Activated CD8-positive, alpha-beta T cell treated with anti-CD3 and anti-CD28 coated beads, Interleukin-2, amount 10 ng/mL, durations not matched to agents 7 days and 5 days (primary cell): ENCODE measurements around the gene MOCS2. TPM values are rescaled to one million over a fixed set of nuclear protein-coding genes. Genes with fewer than 3 reads are reported as not detected.
"Not testable (repeated sequence)": the region's sequence is repeated elsewhere in the genome, so short reads cannot be mapped to it uniquely, and the experiment has no call there.

Experiments used
- ATAC-seq: fragments of 150-1000 bp; cut with Tn5 transposase; one replicate; pipeline ENCODE4 v1.10.0; 2021; ENCODE audit warnings: moderate library complexity
- CTCF ChIA-PET: fragments of 350-600 bp; sonication (Branson Sonifier 250); formaldehyde crosslinking; loops from one replicate; lab custom pipeline; 2021; ENCODE audit warnings: antibody characterized with exemption; lab: Charles Lee
- POLR2A ChIA-PET: fragments of 350-600 bp; sonication (Branson Sonifier 250); formaldehyde crosslinking; loops from one replicate; lab custom pipeline; 2021; ENCODE audit warnings: antibody characterized with exemption; lab: Charles Lee
- DNase-seq: peaks from one replicate; pipeline ENCODE4 v3.0.0-alpha.2; 2020
- H3K27ac Mint-ChIP-seq: one replicate; pipeline ENCODE4 v1.8.0; 2021; ENCODE audit warnings: mild to moderate bottlenecking, mixed read lengths
- H3K27me3 Mint-ChIP-seq: one replicate; pipeline ENCODE4 v1.8.0; 2021; ENCODE audit warnings: low read depth, mixed read lengths
- H3K36me3 Mint-ChIP-seq: one replicate; pipeline ENCODE4 v1.8.0; 2021; ENCODE audit warnings: low read depth, mixed read lengths
- H3K4me1 Mint-ChIP-seq: one replicate; pipeline ENCODE4 v1.8.0; 2021; ENCODE audit warnings: low read depth, mixed read lengths
- H3K4me3 Mint-ChIP-seq: one replicate; pipeline ENCODE4 v1.8.0; 2021; ENCODE audit warnings: mild to moderate bottlenecking, mixed read lengths
- H3K9me3 Mint-ChIP-seq: one replicate; pipeline ENCODE4 v1.8.0; 2022; ENCODE audit warnings: mixed read lengths; ENCODE audit not compliant: insufficient read depth
- total RNA-seq, 2 experiments: library from RNA; stranded (reverse); gene quantifications; one replicate each; pipeline ENCODE4 v1.2.3, GENCODE V29; 2021

The MOCS2 gene
- total RNA-seq, 2 experiments from 2014 or later, result 30.7 TPM

DNA sequence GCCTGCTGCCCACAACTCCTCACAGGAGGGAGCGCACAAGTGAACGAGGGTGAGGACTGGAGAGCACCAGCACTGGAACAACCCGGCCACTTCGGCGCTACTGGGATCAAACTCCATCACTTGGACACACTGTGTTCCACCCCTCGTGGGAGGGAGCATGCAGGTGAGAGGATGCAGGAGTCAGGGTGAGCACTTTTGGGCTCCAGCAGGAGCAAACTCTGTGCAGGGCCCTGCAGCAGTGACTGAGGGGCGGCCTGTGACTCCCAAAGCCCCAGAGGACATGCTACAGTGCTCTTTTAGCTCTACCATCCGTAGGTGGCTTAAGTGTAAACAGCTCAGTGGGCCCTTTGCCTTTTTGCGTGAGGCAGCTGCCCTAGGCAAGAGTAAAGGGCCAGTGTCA lies 4.4 kb upstream of the MOCS2 start:
- no peaks in the 10 kb centered on the region for H3K9me3 Mint-ChIP-seq
- no peaks in the 10 kb centered on the region for H3K27me3 Mint-ChIP-seq
- no peak overlapping the region for H3K4me3 Mint-ChIP-seq
- no peak overlapping the region for H3K27ac Mint-ChIP-seq
- H3K36me3 Mint-ChIP-seq, result peaks cover 2% of the 10 kb centered on the region
- DNase-seq (no peak), ATAC-seq (no peak)
- POLR2A ChIA-PET, result no interaction called here
- peaks cover 17% of the 10 kb centered on the region for H3K4me1 Mint-ChIP-seq
- CTCF ChIA-PET, result interaction anchor here (0.9 kb wide), 1 partner anchor 165 kb away, joined by 4 read pairs; no protein-coding TSS in a partner anchor

DNA sequence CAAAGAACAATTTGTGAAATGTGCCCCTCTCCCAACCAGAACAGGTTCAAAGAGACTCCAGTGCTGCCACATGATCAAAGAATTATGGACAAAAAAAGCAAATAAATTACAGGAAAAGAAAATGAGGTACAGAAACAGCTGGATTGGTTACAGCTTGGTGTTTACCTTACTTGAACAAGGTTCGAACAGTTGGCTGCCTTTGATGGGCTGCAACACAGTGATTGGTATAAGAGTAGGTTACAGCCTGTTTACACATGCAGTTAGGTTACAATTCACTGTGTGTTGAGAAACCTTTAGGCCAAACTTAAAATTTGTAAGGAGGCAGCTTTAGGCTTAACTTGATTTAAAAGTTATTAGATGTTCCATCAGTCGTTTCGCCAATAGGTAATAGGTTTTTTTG lies 3.4 kb upstream of the MOCS2 start:
- ChIA-PET POLR2A (no interaction called here), CTCF (interaction anchor here (1.3 kb wide), 1 partner anchor 168 kb away, joined by 3 read pairs; no protein-coding TSS in a partner anchor)
- Mint-ChIP-seq H3K27ac (no peak overlapping the region), H3K4me3 (no peak overlapping the region), H3K4me1 (peaks cover 25% of the 10 kb centered on the region), H3K36me3 (peaks cover 2% of the 10 kb centered on the region), H3K9me3 (no peaks in the 10 kb centered on the region), H3K27me3 (no peaks in the 10 kb centered on the region)
- DNase-seq (no peak), ATAC-seq (no peak)

- ATAC-seq, H3K4me3 Mint-ChIP-seq, H3K27ac Mint-ChIP-seq, H3K36me3 Mint-ChIP-seq, DNase-seq, H3K27me3 Mint-ChIP-seq, H3K9me3 Mint-ChIP-seq, POLR2A ChIA-PET: not testable (repeated sequence)
- CTCF ChIA-PET, result interaction anchor here (1.2 to 1.3 kb wide), 2 partner anchors 11 to 168 kb away, joined by 3 read pairs; no protein-coding TSS in a partner anchor
- peaks cover 30% of the 10 kb centered on the region for H3K4me1 Mint-ChIP-seq
These were observed 2.8 kb upstream of the MOCS2 start for GRCh38 chr5:53112307-53112706.

DNA sequence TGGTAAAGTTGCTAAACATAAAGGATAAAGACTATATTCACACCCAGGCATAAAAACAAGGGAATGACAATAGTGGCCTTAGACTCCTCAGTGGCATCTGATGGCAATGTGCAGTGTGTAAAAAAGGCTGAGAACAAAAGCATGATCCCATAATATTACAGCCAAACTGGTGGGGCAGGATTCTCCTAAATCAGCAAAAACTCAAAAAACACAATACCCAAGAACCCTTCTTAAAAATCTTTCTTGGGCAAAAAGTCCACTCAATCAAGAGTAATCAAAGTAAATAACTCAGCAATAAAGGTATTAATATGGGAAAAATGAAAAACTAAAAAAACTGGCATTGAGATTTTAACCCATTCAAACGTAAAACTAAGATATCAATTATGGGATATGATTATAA lies 1.6 kb upstream of the MOCS2 start:
- ATAC-seq (no peak), DNase-seq (no peak)
- Mint-ChIP-seq H3K4me1 (peaks cover 34% of the 10 kb centered on the region), H3K9me3 (no peaks in the 10 kb centered on the region), H3K27me3 (no peaks in the 10 kb centered on the region), H3K4me3 (no peak overlapping the region), H3K36me3 (peaks cover 15% of the 10 kb centered on the region), H3K27ac (no peak overlapping the region)
- ChIA-PET POLR2A (no interaction called here), CTCF (interaction anchor here (1.9 kb wide), 1 partner anchor 12 kb away, joined by 5 read pairs; no protein-coding TSS in a partner anchor)

- DNase-seq (no peak), ATAC-seq (peak; percentile 13)
- H3K9me3 Mint-ChIP-seq, result no peaks in the 10 kb centered on the region
- H3K27me3 Mint-ChIP-seq, result no peaks in the 10 kb centered on the region
- H3K4me3 Mint-ChIP-seq, result peak overlapping the region; percentile 93
- H3K36me3 Mint-ChIP-seq, result peaks cover 24% of the 10 kb centered on the region
- peak overlapping the region; percentile 87 for H3K27ac Mint-ChIP-seq
- CTCF ChIA-PET, result interaction anchor here (0.8 to 15.9 kb wide), 6 partner anchors 12 to 165 kb away, joined by 3 to 282 read pairs (median 4); no protein-coding TSS in a partner anchor
- H3K4me1 Mint-ChIP-seq, result peaks cover 43% of the 10 kb centered on the region
- POLR2A ChIA-PET, result interaction anchor here (0.7 to 1.4 kb wide), 4 partner anchors 14 to 1125 kb away, joined by 3 read pairs; no protein-coding TSS in a partner anchor
These were observed 599 bp upstream of the MOCS2 start for GRCh38 chr5:53110156-53110555.

DNA sequence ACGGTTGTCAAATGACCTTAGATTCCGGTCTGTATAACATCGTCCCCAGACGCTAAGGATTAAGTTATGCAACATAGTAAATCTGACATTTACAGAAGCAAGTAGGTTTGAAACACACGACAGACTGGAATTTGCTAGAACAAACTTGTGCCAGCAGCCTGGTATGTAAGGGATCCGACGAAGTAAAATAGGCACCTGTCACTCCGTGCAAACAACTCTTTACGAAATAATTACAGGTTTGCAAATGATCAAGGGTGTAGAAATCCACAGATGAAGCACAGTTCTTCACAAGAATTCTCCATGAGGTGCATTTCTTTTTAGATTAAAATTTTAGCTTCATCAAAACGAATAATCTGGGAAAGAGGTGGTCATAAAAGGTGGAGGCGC lies 508 bp downstream of the MOCS2 start:
- CTCF ChIA-PET, result interaction anchor here (0.8 to 15.9 kb wide), 5 partner anchors 11 to 164 kb away, joined by 3 to 282 read pairs (median 5); no protein-coding TSS in a partner anchor
- Mint-ChIP-seq H3K4me3 (peak overlapping the region; percentile 93), H3K9me3 (no peaks in the 10 kb centered on the region), H3K27me3 (no peaks in the 10 kb centered on the region), H3K4me1 (peaks cover 42% of the 10 kb centered on the region), H3K36me3 (peaks cover 31% of the 10 kb centered on the region), H3K27ac (peak overlapping the region; percentile 83)
- ATAC-seq (peak; percentile 8), DNase-seq (no peak)
- POLR2A ChIA-PET, result interaction anchor here (1.2 to 1.4 kb wide), 3 partner anchors 13 to 1126 kb away, joined by 3 read pairs; no protein-coding TSS in a partner anchor

- ATAC-seq, result no peak
These were observed 3.8 kb downstream of the MOCS2 start for GRCh38 chr5:53105611-53106300.

GRCh38 chr5:53100606-53101005 lies 9.0 kb downstream of the MOCS2 start:
- no peaks in the 10 kb centered on the region for H3K9me3 Mint-ChIP-seq
- POLR2A ChIA-PET, result no interaction called here
- ATAC-seq, result no peak
- H3K4me3 Mint-ChIP-seq, result no peak overlapping the region
- peaks cover 11% of the 10 kb centered on the region for H3K4me1 Mint-ChIP-seq
- CTCF ChIA-PET, result interaction anchor here (0.7 to 15.9 kb wide), 2 partner anchors 155 to 463 kb away, joined by 3 to 282 read pairs; no protein-coding TSS in a partner anchor
- no peaks in the 10 kb centered on the region for H3K27me3 Mint-ChIP-seq
- H3K27ac Mint-ChIP-seq, result no peak overlapping the region
- DNase-seq, result no peak
- peaks cover 62% of the 10 kb centered on the region for H3K36me3 Mint-ChIP-seq

More at GRCh38 chr5:53105611-53106300, 3.8 kb downstream of the MOCS2 start:
- H3K4me3 Mint-ChIP-seq, result no peak overlapping the region
- no peak for DNase-seq
- H3K36me3 Mint-ChIP-seq, result peaks cover 53% of the 10 kb centered on the region
- no peak overlapping the region for H3K27ac Mint-ChIP-seq
- H3K9me3 Mint-ChIP-seq, result no peaks in the 10 kb centered on the region
- ChIA-PET CTCF (interaction anchor here (1.4 to 15.9 kb wide), 4 partner anchors 9 to 160 kb away, joined by 3 to 282 read pairs (median 12); no protein-coding TSS in a partner anchor), POLR2A (no interaction called here)
- H3K27me3 Mint-ChIP-seq, result no peaks in the 10 kb centered on the region
- peaks cover 40% of the 10 kb centered on the region for H3K4me1 Mint-ChIP-seq

DNA sequence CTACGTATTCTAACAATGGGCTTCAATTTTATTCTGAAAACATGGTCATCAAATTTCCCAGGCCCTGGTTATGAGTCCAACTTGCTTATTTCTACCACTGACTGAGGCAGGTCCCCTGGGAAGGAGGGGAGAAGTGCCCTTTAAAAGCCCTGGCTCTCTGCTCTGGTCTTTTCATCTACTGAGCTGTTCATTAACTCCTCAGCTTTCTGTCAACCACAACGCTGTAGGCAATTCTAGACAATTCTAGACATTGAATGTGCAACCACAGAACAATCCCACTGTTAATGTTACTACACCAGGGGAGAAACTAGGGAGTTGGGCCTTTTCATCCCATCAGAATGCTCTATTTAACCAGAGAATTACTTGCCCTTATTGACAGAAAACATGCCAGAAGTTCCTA lies 10.0 kb downstream of the MOCS2 start:
- H3K27me3 Mint-ChIP-seq, result no peaks in the 10 kb centered on the region
- H3K36me3 Mint-ChIP-seq, result peaks cover 57% of the 10 kb centered on the region
- POLR2A ChIA-PET, result no interaction called here
- DNase-seq, result no peak
- ATAC-seq, result no peak
- no peaks in the 10 kb centered on the region for H3K9me3 Mint-ChIP-seq
- CTCF ChIA-PET, result interaction anchor here (1.0 to 15.9 kb wide), 5 partner anchors 10 to 154 kb away, joined by 3 to 282 read pairs (median 5); no protein-coding TSS in a partner anchor
- peaks cover 12% of the 10 kb centered on the region for H3K4me1 Mint-ChIP-seq
- H3K4me3 Mint-ChIP-seq, result no peak overlapping the region
- H3K27ac Mint-ChIP-seq, result no peak overlapping the region

GRCh38 chr5:53095931-53096525 lies 13.5 kb downstream of the MOCS2 start:
- POLR2A ChIA-PET, result interaction anchor here (1.1 kb wide), 1 partner anchor 14 kb away, joined by 3 read pairs; the partner anchor contains the start of gene MOCS2
- peaks cover 42% of the 10 kb centered on the region for H3K36me3 Mint-ChIP-seq

DNA sequence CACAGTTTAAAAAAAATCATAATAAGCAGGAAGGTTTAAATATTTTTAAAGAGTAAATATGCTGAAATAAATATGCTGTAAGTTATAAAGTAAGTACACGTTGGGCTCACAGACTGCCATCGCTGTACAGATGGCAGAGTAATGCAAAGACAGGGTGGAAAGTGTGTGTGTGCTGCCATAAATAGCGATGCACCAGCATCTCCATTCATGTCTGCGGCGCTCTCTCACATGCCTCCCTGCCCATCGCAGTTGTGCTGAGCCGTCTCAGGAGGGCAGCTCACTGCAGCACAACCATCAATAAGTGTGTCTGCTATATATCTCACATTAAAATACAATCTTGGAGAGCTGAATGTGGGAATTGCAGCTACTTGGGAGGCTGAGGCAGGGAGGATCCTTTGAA lies 14.3 kb downstream of the MOCS2 start:
- H3K27me3 Mint-ChIP-seq, result no peaks in the 10 kb centered on the region
- no peak overlapping the region for H3K27ac Mint-ChIP-seq
- DNase-seq, result no peak
- H3K9me3 Mint-ChIP-seq, result no peaks in the 10 kb centered on the region
- peaks cover 29% of the 10 kb centered on the region for H3K4me1 Mint-ChIP-seq
- CTCF ChIA-PET, result interaction anchor here (0.7 to 15.9 kb wide), 10 partner anchors 7 to 150 kb away, joined by 3 to 282 read pairs (median 4); partner anchors contain the start of gene ITGA2
- peaks cover 43% of the 10 kb centered on the region for H3K36me3 Mint-ChIP-seq
- POLR2A ChIA-PET, result interaction anchor here (1.0 kb wide), 1 partner anchor 145 kb away, joined by 3 read pairs; no protein-coding TSS in a partner anchor
- no peak for ATAC-seq
- no peak overlapping the region for H3K4me3 Mint-ChIP-seq

More at GRCh38 chr5:53095931-53096525, 13.5 kb downstream of the MOCS2 start:
- DNase-seq (peak; percentile 86), ATAC-seq (peak; percentile 71)
- CTCF ChIA-PET, result interaction anchor here (0.7 to 15.9 kb wide), 10 partner anchors 8 to 151 kb away, joined by 3 to 282 read pairs (median 6); partner anchors contain the start of genes ITGA2 and MOCS2
- H3K27me3 Mint-ChIP-seq, result no peaks in the 10 kb centered on the region
- no peak overlapping the region for H3K4me3 Mint-ChIP-seq
- no peaks in the 10 kb centered on the region for H3K9me3 Mint-ChIP-seq
- H3K4me1 Mint-ChIP-seq, result peaks cover 22% of the 10 kb centered on the region
- H3K27ac Mint-ChIP-seq, result no peak overlapping the region
